Measurements from ENCODE around the gene IL22RA1. TPM values are rescaled to one million over a fixed set of nuclear protein-coding genes. Genes with fewer than 3 reads are reported as not detected.

IL22RA1 gene
- total RNA-seq, 1 donor from 2014 or later: not detected

GRCh38 chr1:24139222-24139489 is 3.8 kb downstream of the IL22RA1 start:
- peaks cover 8% of the 10 kb centered on the region for H3K27me3 Mint-ChIP-seq
- no peak overlapping the region for H3K27ac Mint-ChIP-seq
- peaks cover 3% of the 10 kb centered on the region for H3K4me1 Mint-ChIP-seq
- intact Hi-C loops (cut with micrococcal nuclease): no loop called here
- no peak overlapping the region for H3K4me3 Mint-ChIP-seq
- DNase-seq: no peak
- peaks cover 18% of the 10 kb centered on the region for H3K9me3 Mint-ChIP-seq
- no peaks in the 10 kb centered on the region for H3K36me3 Mint-ChIP-seq (ENCODE audit: low read depth)

GRCh38 chr1:24138476-24139221 is 4.3 kb downstream of the IL22RA1 start:
- H3K36me3 Mint-ChIP-seq (ENCODE audit: low read depth): no peaks in the 10 kb centered on the region
- intact Hi-C loops (cut with micrococcal nuclease): no loop called here
- no peak for DNase-seq
- H3K27me3 Mint-ChIP-seq: peaks cover 10% of the 10 kb centered on the region
- no peak overlapping the region for H3K4me3 Mint-ChIP-seq
- H3K9me3 Mint-ChIP-seq: peaks cover 18% of the 10 kb centered on the region
- H3K27ac Mint-ChIP-seq: no peak overlapping the region
- peaks cover 3% of the 10 kb centered on the region for H3K4me1 Mint-ChIP-seq

GRCh38 chr1:24136956-24137539 is 5.9 kb downstream of the IL22RA1 start:
- peaks cover 18% of the 10 kb centered on the region for H3K9me3 Mint-ChIP-seq
- peaks cover 3% of the 10 kb centered on the region for H3K4me1 Mint-ChIP-seq
- peaks cover 12% of the 10 kb centered on the region for H3K27me3 Mint-ChIP-seq
- H3K27ac Mint-ChIP-seq: no peak overlapping the region
- DNase-seq: no peak
- H3K36me3 Mint-ChIP-seq (ENCODE audit: low read depth): no peaks in the 10 kb centered on the region
- H3K4me3 Mint-ChIP-seq: no peak overlapping the region
- intact Hi-C loops (cut with micrococcal nuclease): no loop called here

GRCh38 chr1:24134376-24134775 is 8.6 kb downstream of the IL22RA1 start:
- DNase-seq: no peak
- no peak overlapping the region for H3K4me3 Mint-ChIP-seq
- H3K36me3 Mint-ChIP-seq (ENCODE audit: low read depth): no peaks in the 10 kb centered on the region
- H3K4me1 Mint-ChIP-seq: peaks cover 3% of the 10 kb centered on the region
- H3K27ac Mint-ChIP-seq: no peak overlapping the region
- peaks cover 27% of the 10 kb centered on the region for H3K9me3 Mint-ChIP-seq
- H3K27me3 Mint-ChIP-seq: peaks cover 13% of the 10 kb centered on the region
- intact Hi-C loops (cut with micrococcal nuclease): no loop called here

- Mint-ChIP-seq H3K9me3 (peaks cover 29% of the 10 kb centered on the region), H3K36me3 (ENCODE audit: low read depth) (no peaks in the 10 kb centered on the region), H3K27ac (no peak overlapping the region), H3K4me1 (no peaks in the 10 kb centered on the region), H3K27me3 (peaks cover 13% of the 10 kb centered on the region), H3K4me3 (no peak overlapping the region)
- intact Hi-C loops (cut with micrococcal nuclease): no loop called here
- DNase-seq: no peak
These were observed 9.1 kb downstream of the IL22RA1 start for GRCh38 chr1:24133819-24134218.

GRCh38 chr1:24130385-24130784 is 12.6 kb downstream of the IL22RA1 start:
- Mint-ChIP-seq H3K4me1 (no peaks in the 10 kb centered on the region), H3K9me3 (peaks cover 18% of the 10 kb centered on the region), H3K27me3 (peaks cover 13% of the 10 kb centered on the region), H3K4me3 (no peak overlapping the region), H3K36me3 (ENCODE audit: low read depth) (no peaks in the 10 kb centered on the region), H3K27ac (no peak overlapping the region)
- intact Hi-C loops (cut with micrococcal nuclease): no loop called here
- DNase-seq: no peak

- Mint-ChIP-seq H3K4me1 (no peaks in the 10 kb centered on the region), H3K27ac (no peak overlapping the region), H3K9me3 (peaks cover 11% of the 10 kb centered on the region), H3K27me3 (peaks cover 6% of the 10 kb centered on the region), H3K36me3 (ENCODE audit: low read depth) (no peaks in the 10 kb centered on the region), H3K4me3 (no peak overlapping the region)
- intact Hi-C loops (cut with micrococcal nuclease): no loop called here
- no peak for DNase-seq
These were observed 15.1 kb downstream of the IL22RA1 start for GRCh38 chr1:24127801-24128363.

- peaks cover 4% of the 10 kb centered on the region for H3K27me3 Mint-ChIP-seq
- no peak overlapping the region for H3K27ac Mint-ChIP-seq
- H3K36me3 Mint-ChIP-seq (ENCODE audit: low read depth): no peaks in the 10 kb centered on the region
- H3K4me1 Mint-ChIP-seq: no peaks in the 10 kb centered on the region
- intact Hi-C loops (cut with micrococcal nuclease): no loop called here
- DNase-seq: no peak
- peaks cover 11% of the 10 kb centered on the region for H3K9me3 Mint-ChIP-seq
- H3K4me3 Mint-ChIP-seq: no peak overlapping the region
These were observed 15.7 kb downstream of the IL22RA1 start for GRCh38 chr1:24127134-24127800.

GRCh38 chr1:24126672-24127023 is 16.3 kb downstream of the IL22RA1 start:
- no peak for DNase-seq
- no peaks in the 10 kb centered on the region for H3K36me3 Mint-ChIP-seq (ENCODE audit: low read depth)
- peaks cover 11% of the 10 kb centered on the region for H3K9me3 Mint-ChIP-seq
- peaks cover 4% of the 10 kb centered on the region for H3K27me3 Mint-ChIP-seq
- no peak overlapping the region for H3K27ac Mint-ChIP-seq
- H3K4me3 Mint-ChIP-seq: no peak overlapping the region
- H3K4me1 Mint-ChIP-seq: no peaks in the 10 kb centered on the region
- intact Hi-C loops (cut with micrococcal nuclease): no loop called here

GRCh38 chr1:24126018-24126671 is 16.8 kb downstream of the IL22RA1 start:
- Mint-ChIP-seq H3K4me3 (no peak overlapping the region), H3K36me3 (ENCODE audit: low read depth) (no peaks in the 10 kb centered on the region), H3K27ac (no peak overlapping the region), H3K27me3 (peaks cover 4% of the 10 kb centered on the region), H3K9me3 (peaks cover 11% of the 10 kb centered on the region), H3K4me1 (no peaks in the 10 kb centered on the region)
- no peak for DNase-seq
- intact Hi-C loops (cut with micrococcal nuclease): no loop called here

- Mint-ChIP-seq H3K36me3 (ENCODE audit: low read depth) (no peaks in the 10 kb centered on the region), H3K4me1 (no peaks in the 10 kb centered on the region), H3K4me3 (no peak overlapping the region), H3K27me3 (peaks cover 3% of the 10 kb centered on the region), H3K9me3 (peaks cover 11% of the 10 kb centered on the region), H3K27ac (no peak overlapping the region)
- intact Hi-C loops (cut with micrococcal nuclease): no loop called here
- DNase-seq: no peak
These were observed 17.5 kb downstream of the IL22RA1 start for GRCh38 chr1:24125456-24125855.

- intact Hi-C loops (cut with micrococcal nuclease): no loop called here
- Mint-ChIP-seq H3K9me3 (peaks cover 8% of the 10 kb centered on the region), H3K27me3 (peaks cover 6% of the 10 kb centered on the region), H3K27ac (no peak overlapping the region), H3K4me1 (no peaks in the 10 kb centered on the region), H3K4me3 (no peak overlapping the region), H3K36me3 (ENCODE audit: low read depth) (no peaks in the 10 kb centered on the region)
- no peak for DNase-seq
These were observed 18.0 kb downstream of the IL22RA1 start for GRCh38 chr1:24124980-24125379.

- Mint-ChIP-seq H3K36me3 (ENCODE audit: low read depth) (no peaks in the 10 kb centered on the region), H3K4me1 (no peaks in the 10 kb centered on the region), H3K9me3 (no peaks in the 10 kb centered on the region), H3K27ac (no peak overlapping the region), H3K27me3 (peaks cover 6% of the 10 kb centered on the region), H3K4me3 (no peak overlapping the region)
- DNase-seq: no peak
- intact Hi-C loops (cut with micrococcal nuclease): no loop called here
These were observed 19.3 kb downstream of the IL22RA1 start for GRCh38 chr1:24123611-24124010.

- Mint-ChIP-seq H3K4me1 (no peaks in the 10 kb centered on the region), H3K36me3 (ENCODE audit: low read depth) (no peaks in the 10 kb centered on the region), H3K9me3 (no peaks in the 10 kb centered on the region), H3K4me3 (no peak overlapping the region), H3K27me3 (peaks cover 5% of the 10 kb centered on the region), H3K27ac (no peak overlapping the region)
- no peak for DNase-seq
- intact Hi-C loops (cut with micrococcal nuclease): no loop called here
These were observed 20.2 kb downstream of the IL22RA1 start for GRCh38 chr1:24122776-24123175.

Data from activated CD4-positive, alpha-beta T cell treated with anti-CD3 and anti-CD28 coated beads, Interleukin-2, amount 10 ng/mL, durations not matched to agents 24 days and 14 days (primary cell).